IMR-90 (cell line): ENCODE results near the gene PLCH2.

Experiments used
- BHLHE40 ChIP-seq: fragments of 150-350 bp; IDR thresholded peaks from 2 replicates; pipeline ENCODE4 v1.6.1; 2016; ENCODE audit warnings: mild to moderate bottlenecking, low read depth, low read length
- CEBPB ChIP-seq: IDR thresholded peaks from 2 replicates; pipeline ENCODE4 v1.6.1; 2012; ENCODE audit warnings: low read depth, low read length, improper control_type of control experiment
- CHD1 ChIP-seq: IDR thresholded peaks from 2 replicates; pipeline ENCODE4 v1.6.1; 2012; ENCODE audit warnings: low read depth, low read length, improper control_type of control experiment
- CTCF ChIP-seq: conservative IDR thresholded peaks from 2 replicates; pipeline ENCODE4 v1.5.1; 2012; ENCODE audit warnings: mild to moderate bottlenecking, low read depth, low read length, improper control_type of control experiment
- ELK1 ChIP-seq: fragments of 150-350 bp; IDR thresholded peaks from 2 replicates; pipeline ENCODE4 v1.6.1; 2016; ENCODE audit warnings: low read depth, mild to moderate bottlenecking, low read length, moderate library complexity, borderline replicate concordance
- FOS ChIP-seq: fragments of 150-350 bp; IDR thresholded peaks from 2 replicates; pipeline ENCODE4 v1.6.1; 2016; ENCODE audit warnings: low read depth, low read length
- MAZ ChIP-seq: IDR thresholded peaks from 2 replicates; pipeline ENCODE4 v1.6.1; 2012; ENCODE audit warnings: low read depth, mild to moderate bottlenecking, low read length, improper control_type of control experiment, moderate library complexity, borderline replicate concordance
- NFE2L2 ChIP-seq: fragments of 150-350 bp; IDR thresholded peaks from 2 replicates; pipeline ENCODE4 v1.6.1; 2016; ENCODE audit warnings: low read depth, mild to moderate bottlenecking, low read length
- POLR2A ChIP-seq: IDR thresholded peaks from 2 replicates; pipeline ENCODE4 v1.6.1; 2012; ENCODE audit warnings: mild to moderate bottlenecking, low read depth, low read length
- RAD21 ChIP-seq: IDR thresholded peaks from 2 replicates; pipeline ENCODE4 v1.6.1; 2012; ENCODE audit warnings: low read length, improper control_type of control experiment
- RCOR1 ChIP-seq: IDR thresholded peaks from 2 replicates; pipeline ENCODE4 v1.6.1; 2012; ENCODE audit warnings: mild to moderate bottlenecking, low read length, improper control_type of control experiment; ENCODE audit not compliant: insufficient replicate concordance
- RFX5 ChIP-seq: IDR thresholded peaks from 2 replicates; pipeline ENCODE4 v1.8.0; 2012; ENCODE audit warnings: low read depth, mild to moderate bottlenecking, low read length, moderate library complexity
- SMC3 ChIP-seq: fragments of 150-350 bp; IDR thresholded peaks from 2 replicates; pipeline ENCODE4 v1.6.1; 2016; ENCODE audit warnings: low read depth, mild to moderate bottlenecking, antibody characterized with exemption, low read length, moderate library complexity
- TF ChIP-seq, protein P1 (sequence below): fragments of 150-350 bp; IDR thresholded peaks from 2 replicates; pipeline ENCODE4 v1.6.1; 2017; ENCODE audit warnings: mild to moderate bottlenecking, antibody characterized with exemption, low read length, low read depth

- TF ChIP-seq FOS, result no peak
- TF ChIP-seq CTCF, result no peak
- TF ChIP-seq RAD21, result no peak
- TF ChIP-seq SMC3, result no peak
- no peak for TF ChIP-seq RCOR1
- TF ChIP-seq, protein P1, sequence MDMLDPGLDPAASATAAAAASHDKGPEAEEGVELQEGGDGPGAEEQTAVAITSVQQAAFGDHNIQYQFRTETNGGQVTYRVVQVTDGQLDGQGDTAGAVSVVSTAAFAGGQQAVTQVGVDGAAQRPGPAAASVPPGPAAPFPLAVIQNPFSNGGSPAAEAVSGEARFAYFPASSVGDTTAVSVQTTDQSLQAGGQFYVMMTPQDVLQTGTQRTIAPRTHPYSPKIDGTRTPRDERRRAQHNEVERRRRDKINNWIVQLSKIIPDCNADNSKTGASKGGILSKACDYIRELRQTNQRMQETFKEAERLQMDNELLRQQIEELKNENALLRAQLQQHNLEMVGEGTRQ, result no peak
- no peak for TF ChIP-seq ELK1
- TF ChIP-seq POLR2A, result no peak
- no peak for TF ChIP-seq MAZ
- TF ChIP-seq BHLHE40, result no peak
- no peak for TF ChIP-seq RFX5
- no peak for TF ChIP-seq CEBPB
- TF ChIP-seq CHD1, result no peak
- TF ChIP-seq NFE2L2, result no peak
These were observed 1.9 kb downstream of the PLCH2 start for GRCh38 chr1:2477791-2478499.
